ENCODE results near the gene TPP1. TPM values are rescaled to one million over a fixed set of nuclear protein-coding genes. Genes with fewer than 3 reads are reported as not detected.
A peak's percentile ranks its signal among the peaks of the same experiment; 100 is the strongest.

Gene TPP1
- total and polyA plus RNA-seq, 9 of the 15 experiments (the other 6 are each of a cell fraction or from before 2014, with no cell fraction given): 7.5 to 75.8 (median 15.7) TPM

DNA sequence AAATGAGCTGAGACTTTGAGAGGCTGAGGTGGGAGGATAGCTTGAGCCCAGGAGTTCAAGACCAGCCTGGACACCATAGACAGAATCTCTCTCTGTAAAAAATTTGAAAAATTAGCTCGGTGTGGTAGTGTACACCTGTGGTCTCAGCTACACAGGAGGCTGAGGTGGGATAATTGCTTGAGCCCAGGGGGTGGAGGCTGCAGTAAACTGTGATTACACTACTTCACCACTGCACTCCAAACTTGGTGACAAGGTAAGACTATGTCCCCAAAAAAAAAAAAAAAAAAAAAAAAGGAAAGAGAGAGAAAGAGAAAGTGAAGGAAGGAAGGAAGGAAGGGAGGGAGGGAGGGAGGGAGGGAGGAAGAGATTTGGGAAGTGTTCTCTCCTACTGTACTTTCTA, 41.1 kb downstream of the TPP1 start (continued):
- TF ChIP-seq HDAC3 (IDR thresholded peaks at IDR 0.05; ENCODE audit: borderline replicate concordance, partially characterized antibody): no peak

DNA sequence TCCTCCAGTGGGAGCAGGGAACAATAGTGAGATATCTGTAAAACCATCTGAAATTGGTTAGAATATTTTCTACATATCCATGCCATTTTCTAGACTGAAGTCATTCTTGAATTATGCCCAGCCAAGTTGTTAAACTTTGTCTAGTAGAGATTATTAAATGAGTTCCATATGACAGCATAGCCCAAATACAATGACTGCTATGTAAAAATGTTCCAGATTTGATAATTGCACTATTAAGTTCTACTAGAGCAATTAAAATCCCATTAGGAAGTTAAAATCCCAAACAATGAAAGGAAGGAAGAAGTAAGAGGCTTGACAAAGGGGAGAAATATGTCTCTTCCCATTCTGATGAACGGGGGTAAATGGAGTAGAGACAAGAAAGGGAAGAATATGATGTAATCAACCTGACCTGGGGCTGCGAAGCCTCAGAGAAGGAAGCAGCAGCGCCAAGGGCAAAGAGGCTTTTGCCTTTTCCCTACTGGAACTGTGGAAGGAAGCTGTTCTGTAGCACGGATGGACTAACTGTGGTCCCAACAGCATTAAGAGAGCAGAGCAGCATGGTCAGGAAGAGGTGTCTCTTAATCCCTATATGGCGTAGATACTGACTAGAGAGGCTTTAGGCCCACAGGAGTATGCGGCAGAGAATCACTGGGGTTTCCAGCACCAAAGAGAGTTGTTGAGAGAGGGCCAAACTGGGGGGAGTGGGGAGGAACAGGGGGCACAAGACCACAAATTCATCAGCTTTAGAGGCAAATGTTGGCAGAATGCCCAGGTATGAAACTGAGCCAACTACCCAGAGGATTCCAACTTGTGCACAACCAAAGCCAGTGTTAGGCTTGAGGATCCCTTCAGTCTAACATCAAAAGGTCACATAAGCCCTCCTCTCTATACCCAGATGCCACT, 42.5 kb downstream of the TPP1 start:
- H3K9me3 ChIP-seq (replicated peaks; ENCODE audit: control insufficient read depth, insufficient read depth, low read depth, low read length): 0 out of 2 replicates have a peak, but pooled peaks cover 2% of the 10 kb centered on the region
- H3K4me2 ChIP-seq (ENCODE audit: insufficient read depth, low read length): peak overlapping the region; percentile 23; the same call in 1 of the 2 replicates
- H3K9me1 ChIP-seq (ENCODE audit: control insufficient read depth, insufficient read depth, low read length): no peaks in the 10 kb centered on the region
- ChIA-PET CTCF (ENCODE audit: low intra/inter-chr PET ratio) (no interaction called here), POLR2A (no interaction called here)
- no TSS peak for BruUV-seq (replicated peaks)
- ATAC-seq (peak; percentile 75), FAIRE-seq (no peak), DNase-seq (ENCODE audit: extremely low read depth in 1 of 4, low spot score in 3 of 4) (no peak)
- H3K4me3 ChIP-seq: no peak overlapping the region
- H4K20me1 ChIP-seq (replicated peaks; ENCODE audit: control insufficient read depth, insufficient read depth, low read length): no peaks in the 10 kb centered on the region
- H3K4me1 ChIP-seq (replicated peaks in 1 of 2; ENCODE audit: control insufficient read depth in 2 of 2, insufficient read depth in 2 of 2, low read length in 2 of 2): peaks cover under 1 to 8% of the 10 kb centered on the region in 2 experiments; a peak in 4 of 5 replicates
- 0 out of 3 replicates have a peak overlapping the region, but pooled peaks have one; percentile 19 for H3K27ac ChIP-seq (ENCODE audit: extremely low read depth, low read depth, low read length)
- intact Hi-C loops (cut with micrococcal nuclease) (no loop called here), in situ Hi-C loops (cut with MboI) (no loop called here)
- 55% methylated on average over 6 of the region's 6 CpGs for WGBS (ENCODE audit: insufficient coverage, low coverage, missing lambda C conversion rate)
- H3K27me3 ChIP-seq (ENCODE audit: control insufficient read depth in 2 of 2, insufficient read depth in 2 of 2, low read length in 2 of 2): no peaks in the 10 kb centered on the region
- no peaks in the 10 kb centered on the region for H3K36me3 ChIP-seq (ENCODE audit: control insufficient read depth, insufficient read depth, low read length)
- H2AFZ ChIP-seq (ENCODE audit: low read depth, low read length): peak overlapping the region; percentile 73
- H3K79me2 ChIP-seq (ENCODE audit: control insufficient read depth, insufficient read depth, low read length): no peaks in the 10 kb centered on the region
- H3K9ac ChIP-seq (ENCODE audit: insufficient read depth in 1 of 2, low read depth in 2 of 2, low read length in 2 of 2): peak overlapping the region in 1 of 2 experiments; percentile 1; a peak in 2 of 4 replicates
- TF ChIP-seq ZNF24 (IDR thresholded peaks at IDR 0.05) (no peak), ZBTB2 (IDR thresholded peaks at IDR 0.05) (no peak), EP400 (IDR thresholded peaks at IDR 0.05) (0 out of 2 replicates have a peak, but pooled peaks have one; percentile 36), PRPF4 (IDR thresholded peaks at IDR 0.05; ENCODE audit: insufficient read depth, low read depth, low read length, poor library complexity, severe bottlenecking) (no peak)
- TF ChIP-seq, protein P1, sequence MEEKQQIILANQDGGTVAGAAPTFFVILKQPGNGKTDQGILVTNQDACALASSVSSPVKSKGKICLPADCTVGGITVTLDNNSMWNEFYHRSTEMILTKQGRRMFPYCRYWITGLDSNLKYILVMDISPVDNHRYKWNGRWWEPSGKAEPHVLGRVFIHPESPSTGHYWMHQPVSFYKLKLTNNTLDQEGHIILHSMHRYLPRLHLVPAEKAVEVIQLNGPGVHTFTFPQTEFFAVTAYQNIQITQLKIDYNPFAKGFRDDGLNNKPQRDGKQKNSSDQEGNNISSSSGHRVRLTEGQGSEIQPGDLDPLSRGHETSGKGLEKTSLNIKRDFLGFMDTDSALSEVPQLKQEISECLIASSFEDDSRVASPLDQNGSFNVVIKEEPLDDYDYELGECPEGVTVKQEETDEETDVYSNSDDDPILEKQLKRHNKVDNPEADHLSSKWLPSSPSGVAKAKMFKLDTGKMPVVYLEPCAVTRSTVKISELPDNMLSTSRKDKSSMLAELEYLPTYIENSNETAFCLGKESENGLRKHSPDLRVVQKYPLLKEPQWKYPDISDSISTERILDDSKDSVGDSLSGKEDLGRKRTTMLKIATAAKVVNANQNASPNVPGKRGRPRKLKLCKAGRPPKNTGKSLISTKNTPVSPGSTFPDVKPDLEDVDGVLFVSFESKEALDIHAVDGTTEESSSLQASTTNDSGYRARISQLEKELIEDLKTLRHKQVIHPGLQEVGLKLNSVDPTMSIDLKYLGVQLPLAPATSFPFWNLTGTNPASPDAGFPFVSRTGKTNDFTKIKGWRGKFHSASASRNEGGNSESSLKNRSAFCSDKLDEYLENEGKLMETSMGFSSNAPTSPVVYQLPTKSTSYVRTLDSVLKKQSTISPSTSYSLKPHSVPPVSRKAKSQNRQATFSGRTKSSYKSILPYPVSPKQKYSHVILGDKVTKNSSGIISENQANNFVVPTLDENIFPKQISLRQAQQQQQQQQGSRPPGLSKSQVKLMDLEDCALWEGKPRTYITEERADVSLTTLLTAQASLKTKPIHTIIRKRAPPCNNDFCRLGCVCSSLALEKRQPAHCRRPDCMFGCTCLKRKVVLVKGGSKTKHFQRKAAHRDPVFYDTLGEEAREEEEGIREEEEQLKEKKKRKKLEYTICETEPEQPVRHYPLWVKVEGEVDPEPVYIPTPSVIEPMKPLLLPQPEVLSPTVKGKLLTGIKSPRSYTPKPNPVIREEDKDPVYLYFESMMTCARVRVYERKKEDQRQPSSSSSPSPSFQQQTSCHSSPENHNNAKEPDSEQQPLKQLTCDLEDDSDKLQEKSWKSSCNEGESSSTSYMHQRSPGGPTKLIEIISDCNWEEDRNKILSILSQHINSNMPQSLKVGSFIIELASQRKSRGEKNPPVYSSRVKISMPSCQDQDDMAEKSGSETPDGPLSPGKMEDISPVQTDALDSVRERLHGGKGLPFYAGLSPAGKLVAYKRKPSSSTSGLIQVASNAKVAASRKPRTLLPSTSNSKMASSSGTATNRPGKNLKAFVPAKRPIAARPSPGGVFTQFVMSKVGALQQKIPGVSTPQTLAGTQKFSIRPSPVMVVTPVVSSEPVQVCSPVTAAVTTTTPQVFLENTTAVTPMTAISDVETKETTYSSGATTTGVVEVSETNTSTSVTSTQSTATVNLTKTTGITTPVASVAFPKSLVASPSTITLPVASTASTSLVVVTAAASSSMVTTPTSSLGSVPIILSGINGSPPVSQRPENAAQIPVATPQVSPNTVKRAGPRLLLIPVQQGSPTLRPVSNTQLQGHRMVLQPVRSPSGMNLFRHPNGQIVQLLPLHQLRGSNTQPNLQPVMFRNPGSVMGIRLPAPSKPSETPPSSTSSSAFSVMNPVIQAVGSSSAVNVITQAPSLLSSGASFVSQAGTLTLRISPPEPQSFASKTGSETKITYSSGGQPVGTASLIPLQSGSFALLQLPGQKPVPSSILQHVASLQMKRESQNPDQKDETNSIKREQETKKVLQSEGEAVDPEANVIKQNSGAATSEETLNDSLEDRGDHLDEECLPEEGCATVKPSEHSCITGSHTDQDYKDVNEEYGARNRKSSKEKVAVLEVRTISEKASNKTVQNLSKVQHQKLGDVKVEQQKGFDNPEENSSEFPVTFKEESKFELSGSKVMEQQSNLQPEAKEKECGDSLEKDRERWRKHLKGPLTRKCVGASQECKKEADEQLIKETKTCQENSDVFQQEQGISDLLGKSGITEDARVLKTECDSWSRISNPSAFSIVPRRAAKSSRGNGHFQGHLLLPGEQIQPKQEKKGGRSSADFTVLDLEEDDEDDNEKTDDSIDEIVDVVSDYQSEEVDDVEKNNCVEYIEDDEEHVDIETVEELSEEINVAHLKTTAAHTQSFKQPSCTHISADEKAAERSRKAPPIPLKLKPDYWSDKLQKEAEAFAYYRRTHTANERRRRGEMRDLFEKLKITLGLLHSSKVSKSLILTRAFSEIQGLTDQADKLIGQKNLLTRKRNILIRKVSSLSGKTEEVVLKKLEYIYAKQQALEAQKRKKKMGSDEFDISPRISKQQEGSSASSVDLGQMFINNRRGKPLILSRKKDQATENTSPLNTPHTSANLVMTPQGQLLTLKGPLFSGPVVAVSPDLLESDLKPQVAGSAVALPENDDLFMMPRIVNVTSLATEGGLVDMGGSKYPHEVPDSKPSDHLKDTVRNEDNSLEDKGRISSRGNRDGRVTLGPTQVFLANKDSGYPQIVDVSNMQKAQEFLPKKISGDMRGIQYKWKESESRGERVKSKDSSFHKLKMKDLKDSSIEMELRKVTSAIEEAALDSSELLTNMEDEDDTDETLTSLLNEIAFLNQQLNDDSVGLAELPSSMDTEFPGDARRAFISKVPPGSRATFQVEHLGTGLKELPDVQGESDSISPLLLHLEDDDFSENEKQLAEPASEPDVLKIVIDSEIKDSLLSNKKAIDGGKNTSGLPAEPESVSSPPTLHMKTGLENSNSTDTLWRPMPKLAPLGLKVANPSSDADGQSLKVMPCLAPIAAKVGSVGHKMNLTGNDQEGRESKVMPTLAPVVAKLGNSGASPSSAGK (IDR thresholded peaks at IDR 0.05): peak; percentile 18; the same call in 1 of the 2 replicates

All from K562 (cell line).